SU-DHL-6 (cell line): ENCODE data around the gene ANKRD44.
A peak's percentile ranks its signal among the peaks of the same experiment; 100 is the strongest.

Experiments used
- H2AFZ ChIP-seq: fragments of 200-600 bp; sonication (generic); 2 replicates; pipeline ENCODE4 v1.6.1; 2014; ENCODE audit warnings: low read depth, mild to moderate bottlenecking, moderate library complexity, mixed read lengths, antibody characterized with exemption, low read length; ENCODE audit not compliant: severe bottlenecking
- H3F3A ChIP-seq: fragments of 200-600 bp; shearing (Covaris generic); 2 replicates; pipeline ENCODE4 v1.6.0; 2016; ENCODE audit warnings: antibody characterized with exemption, mild to moderate bottlenecking; ENCODE audit not compliant: insufficient read depth
- H3K27ac ChIP-seq: fragments of 200-600 bp; sonication (generic); 2 replicates; pipeline ENCODE4 v1.5.1; 2016; ENCODE audit warnings: low read depth, mild to moderate bottlenecking, low read length, moderate library complexity, mixed read lengths
- H3K27me3 ChIP-seq: fragments of 200-600 bp; sonication (generic), shearing (Covaris generic); 2 replicates; pipeline ENCODE4 v1.6.0; 2014; ENCODE audit warnings: mild to moderate bottlenecking, low read length
- H3K36me3 ChIP-seq: fragments of 200-600 bp; sonication (generic); 2 replicates; pipeline ENCODE4 v1.6.1; 2014; ENCODE audit warnings: mild to moderate bottlenecking, low read length, mixed read lengths
- H3K4me2 ChIP-seq: fragments of 300-600, 200-600 bp; shearing (Covaris generic), sonication (generic); 2 replicates; pipeline ENCODE4 v1.6.0; 2014; ENCODE audit warnings: low read length, low read depth, mild to moderate bottlenecking; ENCODE audit not compliant: poor library complexity, severe bottlenecking
- H3K4me3 ChIP-seq: fragments of 200-600 bp; sonication (generic); 2 replicates; pipeline ENCODE4 v1.5.1; 2014; ENCODE audit warnings: antibody characterized with exemption, low read length, mild to moderate bottlenecking, mixed read lengths; ENCODE audit not compliant: insufficient read depth, poor library complexity, severe bottlenecking
- H3K79me2 ChIP-seq: fragments of 200-600 bp; sonication (generic); 2 replicates; pipeline ENCODE4 v1.6.1; 2014; ENCODE audit warnings: mild to moderate bottlenecking, low read length, moderate library complexity; ENCODE audit not compliant: insufficient read depth
- H3K9ac ChIP-seq: fragments of 200-600 bp; sonication (generic); 2 replicates; pipeline ENCODE4 v1.7.0; 2014; ENCODE audit warnings: mild to moderate bottlenecking, low read length
- H3K9me2 ChIP-seq: fragments of 200-600 bp; sonication (generic); replicated peaks from 2 replicates; pipeline ENCODE4 v1.6.1; 2014; ENCODE audit warnings: low read length; ENCODE audit not compliant: insufficient read depth
- H3K9me3 ChIP-seq: fragments of 200-600 bp; sonication (generic); 2 replicates; pipeline ENCODE4 v1.6.1; 2014; ENCODE audit warnings: low read length, mixed read lengths; ENCODE audit not compliant: insufficient read depth
- H4K20me1 ChIP-seq: fragments of 200-600 bp; sonication (generic); 2 replicates; pipeline ENCODE4 v1.6.1; 2014; ENCODE audit warnings: low read depth, mild to moderate bottlenecking, antibody characterized with exemption, low read length, moderate library complexity, mixed read lengths
- EZH2phosphoT487 ChIP-seq: fragments of 200-600 bp; sonication (generic), shearing (Covaris generic); conservative IDR thresholded peaks from 2 replicates; pipeline ENCODE4 v1.6.1; 2018; ENCODE audit warnings: mild to moderate bottlenecking, antibody characterized with exemption, low read length, moderate library complexity, mixed read lengths
- TF ChIP-seq, protein P1 (sequence below): fragments of 200-600 bp; sonication (generic); IDR thresholded peaks from one replicate; pipeline ENCODE4 v1.5.1; 2017; ENCODE audit warnings: antibody characterized with exemption, mild to moderate bottlenecking, low read length, moderate library complexity; ENCODE audit not compliant: insufficient read depth, poor library complexity, severe bottlenecking

ANKRD44 gene

DNA sequence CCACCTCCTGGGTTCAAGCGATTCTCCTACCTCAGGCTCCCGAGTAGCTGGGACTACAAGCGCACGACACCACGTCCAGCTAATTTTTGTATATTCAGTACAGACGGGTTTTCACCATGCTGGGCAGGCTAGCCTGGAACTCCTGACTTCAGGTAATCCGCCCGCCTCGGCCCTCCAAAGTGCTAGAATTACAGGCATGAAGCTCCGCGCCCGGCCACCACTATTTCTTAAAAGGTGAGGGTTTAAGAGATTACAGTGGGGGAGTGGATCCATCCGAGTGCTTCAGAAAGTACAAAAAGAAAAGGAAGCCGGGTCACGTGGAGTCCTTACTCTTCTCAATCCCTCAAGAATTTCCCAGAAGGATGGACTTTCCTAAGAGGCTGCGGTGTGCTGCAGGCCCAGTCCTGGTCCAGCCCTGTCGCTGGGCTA, 146.9 kb downstream of the ANKRD44 start:
- Histone ChIP-seq H3K4me3 (no peak overlapping the region), H3K27me3 (no peaks in the 10 kb centered on the region), H4K20me1 (no peaks in the 10 kb centered on the region), H3K36me3 (no peaks in the 10 kb centered on the region), H3K79me2 (peaks cover 23% of the 10 kb centered on the region; the same call in 1 of the 2 replicates), H3K9me2 (no peaks in the 10 kb centered on the region), H2AFZ (no peak overlapping the region), H3F3A (peaks cover 17% of the 10 kb centered on the region), H3K27ac (no peak overlapping the region), H3K9me3 (no peaks in the 10 kb centered on the region), H3K4me2 (no peak overlapping the region), H3K9ac (no peak overlapping the region)
- TF ChIP-seq, protein P1, sequence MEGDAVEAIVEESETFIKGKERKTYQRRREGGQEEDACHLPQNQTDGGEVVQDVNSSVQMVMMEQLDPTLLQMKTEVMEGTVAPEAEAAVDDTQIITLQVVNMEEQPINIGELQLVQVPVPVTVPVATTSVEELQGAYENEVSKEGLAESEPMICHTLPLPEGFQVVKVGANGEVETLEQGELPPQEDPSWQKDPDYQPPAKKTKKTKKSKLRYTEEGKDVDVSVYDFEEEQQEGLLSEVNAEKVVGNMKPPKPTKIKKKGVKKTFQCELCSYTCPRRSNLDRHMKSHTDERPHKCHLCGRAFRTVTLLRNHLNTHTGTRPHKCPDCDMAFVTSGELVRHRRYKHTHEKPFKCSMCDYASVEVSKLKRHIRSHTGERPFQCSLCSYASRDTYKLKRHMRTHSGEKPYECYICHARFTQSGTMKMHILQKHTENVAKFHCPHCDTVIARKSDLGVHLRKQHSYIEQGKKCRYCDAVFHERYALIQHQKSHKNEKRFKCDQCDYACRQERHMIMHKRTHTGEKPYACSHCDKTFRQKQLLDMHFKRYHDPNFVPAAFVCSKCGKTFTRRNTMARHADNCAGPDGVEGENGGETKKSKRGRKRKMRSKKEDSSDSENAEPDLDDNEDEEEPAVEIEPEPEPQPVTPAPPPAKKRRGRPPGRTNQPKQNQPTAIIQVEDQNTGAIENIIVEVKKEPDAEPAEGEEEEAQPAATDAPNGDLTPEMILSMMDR, result no peak
- no peak for TF ChIP-seq EZH2phosphoT487

DNA sequence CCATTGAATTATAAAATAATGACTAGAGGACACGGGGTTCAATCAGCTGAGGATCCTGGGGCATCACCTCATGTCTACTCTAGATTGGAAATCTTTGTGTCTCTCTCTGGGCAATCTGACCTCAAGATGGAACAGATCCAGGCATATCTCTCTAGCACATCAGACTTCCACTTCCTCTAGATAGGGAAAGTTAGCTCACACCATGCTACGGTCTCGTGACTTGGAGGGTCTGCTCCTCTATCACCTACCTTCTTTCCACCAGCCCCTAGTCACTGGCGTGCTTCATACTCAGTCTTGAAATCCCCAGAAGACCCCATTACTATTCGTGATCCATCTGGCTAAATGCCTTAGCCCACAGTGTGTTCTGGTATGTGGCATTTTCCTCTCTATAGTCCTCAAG, 148.8 kb downstream of the ANKRD44 start:
- H3K4me3 ChIP-seq, result no peak overlapping the region
- H4K20me1 ChIP-seq, result no peaks in the 10 kb centered on the region
- H3K36me3 ChIP-seq, result no peaks in the 10 kb centered on the region
- no peaks in the 10 kb centered on the region for H3K27me3 ChIP-seq
- peaks cover 28% of the 10 kb centered on the region for H3F3A ChIP-seq
- H3K4me2 ChIP-seq, result no peak overlapping the region
- H2AFZ ChIP-seq, result no peak overlapping the region
- H3K9me3 ChIP-seq, result no peaks in the 10 kb centered on the region
- TF ChIP-seq, protein P1, result no peak
- no peak for TF ChIP-seq EZH2phosphoT487
- peaks cover 25% of the 10 kb centered on the region; the same call in 1 of the 2 replicates for H3K79me2 ChIP-seq
- no peaks in the 10 kb centered on the region for H3K9me2 ChIP-seq
- H3K27ac ChIP-seq, result peak overlapping the region; percentile 81
- H3K9ac ChIP-seq, result no peak overlapping the region

DNA sequence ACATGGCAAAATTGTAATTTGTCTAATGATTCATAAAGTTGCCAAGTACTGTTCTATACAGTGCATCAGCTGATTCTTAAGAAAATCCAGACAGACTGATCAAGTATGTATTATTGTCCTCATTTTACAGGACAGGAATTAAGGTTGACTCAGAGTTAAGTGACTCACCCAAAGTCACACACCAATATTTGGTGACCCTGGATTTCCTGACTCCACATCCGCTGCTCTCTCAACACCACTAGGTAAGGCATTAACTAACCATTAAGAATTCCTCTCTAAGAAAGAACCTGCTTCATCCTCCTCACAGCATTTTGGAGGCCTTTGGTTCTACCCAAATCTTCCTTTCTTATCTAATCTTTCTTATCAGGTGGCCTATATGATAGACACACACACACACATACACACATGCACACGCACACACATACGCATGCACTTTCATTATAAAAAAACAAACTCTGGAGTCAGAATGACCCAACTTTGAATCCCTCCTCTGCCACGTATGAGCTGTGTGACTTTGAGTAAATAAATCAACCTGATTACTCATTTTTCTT, 150.8 kb downstream of the ANKRD44 start:
- Histone ChIP-seq H3K27ac (peak overlapping the region; percentile 81), H4K20me1 (no peaks in the 10 kb centered on the region), H3K36me3 (peaks cover 15% of the 10 kb centered on the region), H3F3A (peaks cover 44% of the 10 kb centered on the region), H3K9me3 (peaks cover 10% of the 10 kb centered on the region; the same call in 1 of the 2 replicates), H3K4me3 (peak overlapping the region; percentile 37), H3K4me2 (peak overlapping the region; percentile 95), H3K79me2 (peaks cover 42% of the 10 kb centered on the region; the same call in 1 of the 2 replicates), H3K9ac (peak overlapping the region; percentile 57), H2AFZ (no peak overlapping the region), H3K27me3 (no peaks in the 10 kb centered on the region), H3K9me2 (no peaks in the 10 kb centered on the region)
- TF ChIP-seq, protein P1, result no peak
- TF ChIP-seq EZH2phosphoT487, result no peak
